Measurements from ENCODE around the gene BROX.

GRCh38 chr1:222665964-222666363, 46.4 kb upstream of the BROX start:
- TF ChIP-seq, protein P1, sequence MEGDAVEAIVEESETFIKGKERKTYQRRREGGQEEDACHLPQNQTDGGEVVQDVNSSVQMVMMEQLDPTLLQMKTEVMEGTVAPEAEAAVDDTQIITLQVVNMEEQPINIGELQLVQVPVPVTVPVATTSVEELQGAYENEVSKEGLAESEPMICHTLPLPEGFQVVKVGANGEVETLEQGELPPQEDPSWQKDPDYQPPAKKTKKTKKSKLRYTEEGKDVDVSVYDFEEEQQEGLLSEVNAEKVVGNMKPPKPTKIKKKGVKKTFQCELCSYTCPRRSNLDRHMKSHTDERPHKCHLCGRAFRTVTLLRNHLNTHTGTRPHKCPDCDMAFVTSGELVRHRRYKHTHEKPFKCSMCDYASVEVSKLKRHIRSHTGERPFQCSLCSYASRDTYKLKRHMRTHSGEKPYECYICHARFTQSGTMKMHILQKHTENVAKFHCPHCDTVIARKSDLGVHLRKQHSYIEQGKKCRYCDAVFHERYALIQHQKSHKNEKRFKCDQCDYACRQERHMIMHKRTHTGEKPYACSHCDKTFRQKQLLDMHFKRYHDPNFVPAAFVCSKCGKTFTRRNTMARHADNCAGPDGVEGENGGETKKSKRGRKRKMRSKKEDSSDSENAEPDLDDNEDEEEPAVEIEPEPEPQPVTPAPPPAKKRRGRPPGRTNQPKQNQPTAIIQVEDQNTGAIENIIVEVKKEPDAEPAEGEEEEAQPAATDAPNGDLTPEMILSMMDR (conservative IDR thresholded peaks at IDR 0.05), result no peak
- TF ChIP-seq EZH2 (IDR thresholded peaks at IDR 0.05; ENCODE audit: low read depth), result no peak
